Psoas muscle (tissue), 8 donors: ENCODE data around the gene OLIG2. TPM values are rescaled to one million over a fixed set of nuclear protein-coding genes. Genes with fewer than 3 reads are reported as not detected.

Experiments
- ATAC-seq, 4 donors: fragments of 200-7000 bp; cut with Tn5 transposase; one replicate each; pipeline ENCODE4 v1.9.1; 2020; ENCODE audit warnings: moderate library complexity in 3 of 4, mild to moderate bottlenecking in 2 of 4
- DNase-seq, 2 donors: peaks; one replicate each; pipeline ENCODE4 v3.0.0-alpha.2; 2020
- H3K27ac ChIP-seq: fragments of 200-600 bp; one replicate; pipeline ENCODE4 v1.8.0; 2022
- H3K27me3 ChIP-seq, 3 donors: fragments of 200-600 bp in 1 of 3; one replicate each; pipeline versions ENCODE4 v1.6.1 to v1.8.0; 2013 to 2022; ENCODE audit warnings: low read length in 2 of 3, mild to moderate bottlenecking in 2 of 3, moderate library complexity in 1 of 3; ENCODE audit not compliant: insufficient read depth in 3 of 3
- H3K36me3 ChIP-seq, 2 donors: fragments of 200-600 bp in 1 of 2; one replicate each; pipeline versions ENCODE4 v1.6.1 to v1.8.0; 2013 to 2022; ENCODE audit warnings: low read depth in 1 of 2, mild to moderate bottlenecking in 1 of 2, moderate library complexity in 1 of 2; ENCODE audit not compliant: insufficient read depth in 1 of 2
- H3K4me1 ChIP-seq: fragments of 200-600 bp; one replicate; pipeline ENCODE4 v1.8.0; 2022
- H3K4me3 ChIP-seq: fragments of 200-600 bp; one replicate; pipeline ENCODE4 v1.8.0; 2022; ENCODE audit warnings: mild to moderate bottlenecking
- H3K9me3 ChIP-seq: fragments of 200-600 bp; one replicate; pipeline ENCODE4 v1.8.0; 2022
- WGBS, 3 donors: extraction: QIAGEN DNeasy Blood & Tissue Kit; methylation state at CpG; one replicate each; pipeline versions ENCODE4 v1.1.6 to v1.1.7; 2013; 5-methylcytosine and 5-hydroxymethylcytosine counted together
- intact Hi-C, 2 donors: fragments of 100-400 bp; cut with DNase I; formaldehyde crosslinking; loops; one replicate each; pipeline versions ENCODE4 v1.11.0 to v1.14.2; 2022
- polyA plus RNA-seq, 3 donors: library from polyadenylated mRNA; stranded (reverse); fragments of 200-250 nt; gene quantifications; one replicate each; pipeline ENCODE4 v1.2.3, GENCODE V29; 2013
- total RNA-seq, 4 donors: library from RNA; stranded (reverse); fragmentation: NEBNext Ultra II Directional in 2 of 4; extraction: Animal tissue kit (Norgen Biotek cat#: 25700) in 2 of 4; gene quantifications; one replicate each; pipeline versions ENCODE4 v1.2.1 to v1.2.4, GENCODE V29; 2021 to 2023
- TF ChIP-seq, protein P1 (sequence below): fragments of 200-600 bp; IDR thresholded peaks from one replicate; pipeline ENCODE4 v1.8.0; 2022; ENCODE audit warnings: antibody characterized with exemption
- donor health status: healthy with polysubstance abuse.
- donor health status: DM: no; HTN: no; CAD: no; lungs with moderate emphysema.
- donor health status: Bipolar disorder and iron deficiency.
- donor health status: healthy.
- donor health status: DM: yes; HTN: yes; CAD: no.
- donor health status: DM: no; HTN: no; CAD: no.
- donor health status: DM: no; HTN: no; CAD: no.
- donor health status: DM: yes; HTN: yes; CAD: no.

Gene OLIG2
- total and polyA plus RNA-seq, 7 donors: 0.03 to 0.22 (median 0.15) TPM; not detected in 3

DNA sequence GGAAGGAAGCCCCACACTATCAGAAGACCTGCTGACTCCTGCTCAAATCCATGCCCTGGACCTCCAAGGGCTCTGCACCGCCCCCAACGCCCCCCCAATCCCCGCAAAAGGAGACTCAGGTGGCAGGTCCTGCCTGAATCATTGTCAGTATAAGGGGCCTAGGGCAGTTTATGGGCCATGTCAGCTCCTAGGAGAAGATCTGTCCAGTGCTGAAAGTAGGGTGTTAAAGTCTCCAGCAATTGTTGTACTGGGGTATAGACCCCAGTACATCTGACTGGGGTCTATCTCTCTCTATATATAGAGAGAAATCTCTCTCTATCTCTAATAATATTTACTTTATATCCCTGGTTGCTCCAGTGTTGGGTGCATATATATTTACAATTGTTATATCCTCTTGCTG, 12.1 kb upstream of the OLIG2 start:
- WGBS, 3 donors: 56 to 76% (median 62%) methylated on average over 3 of the region's 3 CpGs
- H3K27me3 ChIP-seq: peaks cover 0 to 36% (median 14%) of the 10 kb centered on the region in 3 donors
- intact Hi-C loops: no loop called here

DNA sequence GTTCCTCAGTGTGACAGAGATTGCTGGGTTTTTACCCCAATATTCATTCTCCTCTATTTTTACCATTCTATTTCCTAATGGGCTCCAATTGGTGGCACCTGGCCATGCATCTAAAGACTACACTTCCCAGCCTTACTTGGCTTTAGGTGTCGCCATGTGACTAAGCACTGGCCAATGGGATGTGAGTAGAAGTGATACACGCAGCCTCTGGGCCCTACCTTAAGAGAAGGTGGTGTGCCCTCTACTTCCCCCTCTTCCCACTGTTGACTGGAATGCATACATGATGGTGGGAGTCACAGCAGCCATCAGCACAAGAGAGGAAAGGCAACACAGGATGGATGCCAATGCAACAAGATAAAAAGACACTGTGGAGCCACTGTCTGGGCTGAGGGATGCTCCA, 11.4 kb upstream of the OLIG2 start:
- intact Hi-C loops: no loop called here
- Histone ChIP-seq H3K36me3 (no peaks in the 10 kb centered on the region), H3K4me3 (no peak overlapping the region), H3K4me1 (no peaks in the 10 kb centered on the region), H3K27ac (no peak overlapping the region), H3K27me3 (peaks cover 0 to 43% (median 16%) of the 10 kb centered on the region in 3 donors), H3K9me3 (no peaks in the 10 kb centered on the region)
- ATAC-seq (no peak), DNase-seq (no peak)
- TF ChIP-seq, protein P1, sequence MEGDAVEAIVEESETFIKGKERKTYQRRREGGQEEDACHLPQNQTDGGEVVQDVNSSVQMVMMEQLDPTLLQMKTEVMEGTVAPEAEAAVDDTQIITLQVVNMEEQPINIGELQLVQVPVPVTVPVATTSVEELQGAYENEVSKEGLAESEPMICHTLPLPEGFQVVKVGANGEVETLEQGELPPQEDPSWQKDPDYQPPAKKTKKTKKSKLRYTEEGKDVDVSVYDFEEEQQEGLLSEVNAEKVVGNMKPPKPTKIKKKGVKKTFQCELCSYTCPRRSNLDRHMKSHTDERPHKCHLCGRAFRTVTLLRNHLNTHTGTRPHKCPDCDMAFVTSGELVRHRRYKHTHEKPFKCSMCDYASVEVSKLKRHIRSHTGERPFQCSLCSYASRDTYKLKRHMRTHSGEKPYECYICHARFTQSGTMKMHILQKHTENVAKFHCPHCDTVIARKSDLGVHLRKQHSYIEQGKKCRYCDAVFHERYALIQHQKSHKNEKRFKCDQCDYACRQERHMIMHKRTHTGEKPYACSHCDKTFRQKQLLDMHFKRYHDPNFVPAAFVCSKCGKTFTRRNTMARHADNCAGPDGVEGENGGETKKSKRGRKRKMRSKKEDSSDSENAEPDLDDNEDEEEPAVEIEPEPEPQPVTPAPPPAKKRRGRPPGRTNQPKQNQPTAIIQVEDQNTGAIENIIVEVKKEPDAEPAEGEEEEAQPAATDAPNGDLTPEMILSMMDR: no peak
- WGBS, 3 donors: 84 to 87% (median 86%) methylated on average over 2 of the region's 2 CpGs

More for the DNA sequence above, 12.1 kb upstream of the OLIG2 start:
- DNase-seq (no peak), ATAC-seq (no peak)
- Histone ChIP-seq H3K9me3 (no peaks in the 10 kb centered on the region), H3K4me3 (no peak overlapping the region), H3K4me1 (no peaks in the 10 kb centered on the region), H3K27ac (no peak overlapping the region), H3K36me3 (no peaks in the 10 kb centered on the region)
- TF ChIP-seq, protein P1: no peak

DNA sequence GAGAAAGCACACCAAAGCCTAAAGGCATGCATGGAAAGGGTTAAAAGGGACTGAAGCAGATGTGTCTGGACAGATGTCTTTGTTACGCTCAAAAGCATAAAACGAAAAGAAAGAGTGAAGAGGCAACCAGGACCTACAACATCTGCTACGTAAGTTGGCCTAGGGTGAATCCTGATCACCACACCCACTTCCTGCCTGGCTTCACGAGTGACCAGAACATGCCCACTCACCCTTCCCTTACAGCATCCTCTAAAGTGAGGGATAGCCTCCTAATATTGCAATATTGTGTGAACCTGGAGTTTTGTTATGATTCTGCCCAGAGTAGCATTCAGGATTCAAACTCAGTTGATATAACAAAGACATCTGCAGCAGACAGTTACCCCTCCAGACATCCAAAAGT, 10.6 kb upstream of the OLIG2 start:
- H3K27me3 ChIP-seq: peaks cover 0 to 50% (median 20%) of the 10 kb centered on the region in 3 donors
- DNase-seq (no peak), ATAC-seq (no peak)
- H3K27ac ChIP-seq: no peak overlapping the region
- no peak overlapping the region for H3K4me3 ChIP-seq
- H3K9me3 ChIP-seq: no peaks in the 10 kb centered on the region
- 25 to 34% (median 30%) methylated on average over 4 of the region's 4 CpGs for WGBS, 3 donors
- no peaks in the 10 kb centered on the region for H3K36me3 ChIP-seq
- intact Hi-C loops: loop anchor here in 1 of 2 donors (5.0 kb wide), 1 partner anchor 52 kb away; no protein-coding TSS in a partner anchor
- H3K4me1 ChIP-seq: peaks cover 4% of the 10 kb centered on the region
- TF ChIP-seq, protein P1: no peak

DNA sequence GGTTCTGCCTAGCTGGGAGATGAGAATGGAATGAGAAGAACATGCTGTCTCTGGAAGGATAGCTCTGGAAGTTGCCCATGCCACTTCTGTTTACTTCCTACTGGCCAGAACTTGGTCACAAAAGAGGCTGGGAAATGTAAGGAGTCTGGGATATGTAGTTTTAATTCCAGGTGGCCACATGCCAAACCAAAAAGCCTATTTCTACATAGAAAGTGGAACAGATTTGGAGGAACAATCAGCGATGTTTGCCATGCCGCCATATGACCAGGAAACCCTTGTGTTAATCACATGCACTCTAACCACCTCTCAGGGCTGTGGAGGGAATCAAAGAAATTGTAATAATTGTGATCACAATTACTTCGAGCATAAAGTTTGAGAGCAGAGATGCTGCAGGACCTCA, 10.0 kb upstream of the OLIG2 start:
- peaks cover 0 to 56% (median 25%) of the 10 kb centered on the region in 3 donors for H3K27me3 ChIP-seq
- no peak for ATAC-seq
- DNase-seq: no peak

More for the DNA sequence above, 10.0 kb upstream of the OLIG2 start:
- Histone ChIP-seq H3K9me3 (no peaks in the 10 kb centered on the region), H3K36me3 (no peaks in the 10 kb centered on the region), H3K4me1 (peaks cover 7% of the 10 kb centered on the region), H3K27ac (no peak overlapping the region), H3K4me3 (no peak overlapping the region)
- intact Hi-C loops: loop anchor here in 1 of 2 donors (5.0 kb wide), 1 partner anchor 52 kb away; no protein-coding TSS in a partner anchor
- TF ChIP-seq, protein P1: no peak
- WGBS, 3 donors: 83 to 94% (median 88%) methylated on average over 3 of the region's 3 CpGs
